HG03097 (cell line): ENCODE data around the gene NRG3.

ENCODE experiments used
- ATAC-seq: cut with Tn5 transposase; IDR thresholded peaks from one replicate; pipeline ENCODE4 v1.9.1; 2021; ENCODE audit not compliant: unreplicated experiment, low FRiP score

The NRG3 gene

GRCh38 chr10:81874875-81875466 lies at the start of gene NRG3:
TSS of gene NRG3 (plus strand) at chr10:81875194.
- ATAC-seq, result peak; percentile 29

GRCh38 chr10:81828251-81828650 lies 46.7 kb upstream of the NRG3 start:
- no peak for ATAC-seq

GRCh38 chr10:81831060-81831459 lies 43.9 kb upstream of the NRG3 start:
- ATAC-seq, result no peak

- no peak for ATAC-seq
Measured at GRCh38 chr10:81838950-81839349, 36.0 kb upstream of the NRG3 start.

GRCh38 chr10:81843042-81843441 lies 32.0 kb upstream of the NRG3 start:
- no peak for ATAC-seq

GRCh38 chr10:81847675-81848074 lies 27.3 kb upstream of the NRG3 start:
- no peak for ATAC-seq

GRCh38 chr10:81848514-81848913 lies 26.5 kb upstream of the NRG3 start:
- no peak for ATAC-seq

- ATAC-seq, result no peak
Measured at GRCh38 chr10:81848931-81849330, 26.1 kb upstream of the NRG3 start.

GRCh38 chr10:81862596-81862995 lies 12.4 kb upstream of the NRG3 start:
- no peak for ATAC-seq

- ATAC-seq, result no peak
Measured at GRCh38 chr10:81863771-81864170, 11.2 kb upstream of the NRG3 start.

- no peak for ATAC-seq
Measured at GRCh38 chr10:81865581-81865980, 9.4 kb upstream of the NRG3 start.

GRCh38 chr10:81866753-81867152 lies 8.2 kb upstream of the NRG3 start:
- ATAC-seq, result peak; percentile 100

GRCh38 chr10:81870472-81870871 lies 4.5 kb upstream of the NRG3 start:
- no peak for ATAC-seq

- no peak for ATAC-seq
Measured at GRCh38 chr10:81871558-81871957, 3.4 kb upstream of the NRG3 start.

- no peak for ATAC-seq
Measured at GRCh38 chr10:81872206-81872862, 2.7 kb upstream of the NRG3 start.

- peak; percentile 49 for ATAC-seq
Measured at GRCh38 chr10:81873231-81873931, 1.6 kb upstream of the NRG3 start.

GRCh38 chr10:81873932-81874816 lies 820 bp upstream of the NRG3 start:
- ATAC-seq, result peak; percentile 47

GRCh38 chr10:81875467-81876252 lies 666 bp downstream of the NRG3 start:
- no peak for ATAC-seq

GRCh38 chr10:81876253-81877077 lies 1.5 kb downstream of the NRG3 start:
- ATAC-seq, result no peak
